NCI-H2107 (cell line): ENCODE results near the gene LITAF.
"Not testable (repeated sequence)": the region's sequence is repeated elsewhere in the genome, so short reads cannot be mapped to it uniquely, and the experiment has no call there.

Experiments
- DNase-seq: peaks from one replicate; lab custom pipeline; 2025; lab: John Stamatoyannopoulos, UW

LITAF gene

GRCh38 chr16:11515540-11516430 lies 70.9 kb downstream of the LITAF start:
- no peak for DNase-seq

- DNase-seq, result no peak
Measured at GRCh38 chr16:11514283-11514682, 72.4 kb downstream of the LITAF start.

GRCh38 chr16:11513366-11513765 lies 73.4 kb downstream of the LITAF start:
- not testable (repeated sequence) for DNase-seq

DNA sequence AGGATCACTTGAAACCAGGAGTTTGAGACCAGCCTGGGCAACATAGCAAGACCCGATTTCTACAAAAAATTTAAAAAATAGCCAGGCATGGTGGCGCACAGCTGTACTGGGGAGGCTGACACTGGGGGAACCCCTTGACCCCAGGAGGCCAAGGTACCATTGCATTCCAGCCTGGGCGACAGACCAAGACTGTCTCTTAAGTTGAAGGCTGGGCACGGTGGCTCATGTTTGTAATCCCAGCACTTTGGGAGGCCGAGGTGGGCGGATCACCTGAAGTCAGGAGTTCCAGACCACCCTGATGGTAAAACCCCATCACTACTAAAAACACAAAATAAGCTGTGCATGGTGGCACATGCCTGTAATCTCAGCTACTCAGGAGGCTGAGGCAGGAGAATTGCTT lies 74.9 kb downstream of the LITAF start:
- DNase-seq, result no peak

GRCh38 chr16:11511328-11511727 lies 75.4 kb downstream of the LITAF start:
- DNase-seq, result no peak

DNA sequence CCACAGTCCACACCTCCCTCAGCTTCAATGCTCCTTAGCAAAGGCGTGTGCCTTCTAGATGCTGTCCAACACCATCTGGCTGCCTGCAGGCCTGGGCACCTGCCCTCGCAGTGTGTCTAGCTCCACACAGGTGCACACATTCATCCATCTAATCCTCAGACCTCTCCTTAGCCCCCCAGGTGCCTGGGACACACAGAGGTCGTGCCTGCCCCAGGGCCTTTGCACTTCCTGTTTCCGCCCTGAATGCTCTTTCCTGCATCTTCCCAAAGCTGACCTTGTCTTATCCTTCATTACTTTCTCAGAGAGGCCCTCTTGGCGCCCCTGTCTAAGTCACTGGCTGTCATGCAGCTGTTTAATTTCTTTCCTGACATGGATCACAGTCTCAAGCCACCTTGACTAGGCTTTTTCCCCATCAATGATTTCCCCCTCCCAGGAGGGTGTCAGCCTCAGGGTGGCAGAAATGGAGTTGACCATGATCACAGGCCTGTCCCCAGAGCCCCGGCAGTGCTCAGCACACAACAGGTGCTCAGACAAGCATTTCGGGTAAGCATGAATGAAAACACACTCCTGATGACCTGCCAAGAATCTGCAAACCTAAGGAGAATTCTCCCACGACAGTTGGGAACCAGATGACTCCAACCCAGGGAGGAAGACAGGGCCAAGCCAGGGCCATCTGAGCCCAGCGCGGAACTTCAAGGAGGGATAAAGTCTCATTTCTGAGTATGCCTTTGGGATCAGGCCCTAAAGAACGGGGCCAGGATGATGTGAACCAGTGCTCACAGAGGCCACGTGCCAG lies 76.3 kb downstream of the LITAF start:
- no peak for DNase-seq

DNA sequence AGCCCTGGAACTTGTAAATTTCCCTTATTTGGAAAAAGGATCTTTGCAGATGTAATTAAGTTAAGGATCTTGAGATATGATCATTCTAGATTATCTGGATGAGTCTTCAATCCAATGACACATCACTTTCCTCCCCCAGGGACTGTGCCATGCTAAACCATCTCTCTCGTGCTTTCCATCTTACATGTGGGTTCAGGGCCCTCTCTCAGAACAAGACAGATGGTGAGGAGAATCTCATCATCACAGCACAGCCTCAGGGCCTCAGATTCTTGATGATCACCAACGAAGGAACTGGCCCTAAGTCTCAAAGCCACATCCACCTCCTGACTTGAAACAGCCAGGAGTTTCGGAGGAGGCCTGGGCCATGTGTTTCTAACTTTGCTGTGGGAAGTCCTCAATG lies 78.7 kb downstream of the LITAF start:
- no peak for DNase-seq

DNA sequence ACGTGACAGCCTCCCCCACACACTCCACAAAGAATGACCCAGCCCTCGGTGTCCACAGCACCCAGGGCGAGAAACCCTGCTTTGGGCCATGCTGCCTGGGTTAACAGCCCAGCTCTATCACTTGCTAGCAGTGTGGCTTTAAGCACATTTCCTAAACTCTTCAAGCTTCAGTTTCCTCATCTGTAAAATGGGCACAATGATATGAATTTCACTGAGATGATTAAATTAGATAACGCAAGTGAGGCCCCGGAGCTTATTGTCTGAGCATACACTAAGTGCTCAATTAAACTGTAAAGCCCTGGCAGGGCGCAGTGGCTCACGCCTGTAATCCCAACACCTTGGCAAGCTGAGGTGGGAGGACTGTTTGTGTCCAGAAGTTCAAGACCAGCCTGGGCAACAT lies 79.4 kb downstream of the LITAF start:
- no peak for DNase-seq

DNA sequence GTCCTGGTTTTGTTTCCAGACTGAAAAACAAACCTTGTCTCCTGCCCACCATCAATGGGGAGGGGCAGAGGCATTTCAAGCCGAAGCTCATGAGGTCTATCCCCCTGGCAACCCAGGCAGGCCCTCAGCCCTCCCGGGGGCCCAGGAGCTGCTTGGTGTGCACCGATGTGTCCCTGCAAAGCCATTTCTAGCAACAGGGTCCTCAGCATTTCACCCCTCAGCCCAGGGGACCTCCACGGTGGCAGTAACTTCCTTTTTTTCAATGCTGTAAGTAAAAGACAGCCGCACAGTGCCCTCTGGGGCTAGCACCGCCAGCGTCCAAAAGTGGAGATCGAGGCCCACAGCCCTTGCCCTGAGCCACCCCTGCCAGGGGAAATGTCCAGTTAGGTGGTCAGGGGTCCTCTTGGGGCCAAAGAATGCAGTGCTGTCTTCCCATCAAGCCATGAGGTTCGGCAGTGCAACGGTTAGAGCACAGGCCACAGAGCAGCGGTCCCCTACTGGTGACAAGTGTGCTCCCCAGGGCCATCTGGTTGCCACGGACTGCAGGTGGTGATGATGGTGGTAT lies 79.9 kb downstream of the LITAF start:
- DNase-seq, result no peak

- DNase-seq, result not testable (repeated sequence)
Measured at GRCh38 chr16:11504261-11504660, 82.5 kb downstream of the LITAF start.

GRCh38 chr16:11503566-11503965 lies 83.2 kb downstream of the LITAF start:
- no peak for DNase-seq

GRCh38 chr16:11502239-11502638 lies 84.5 kb downstream of the LITAF start:
- DNase-seq, result no peak

- DNase-seq, result no peak
Measured at GRCh38 chr16:11501632-11502031, 85.1 kb downstream of the LITAF start.

GRCh38 chr16:11500700-11501346 lies 85.9 kb downstream of the LITAF start:
- no peak for DNase-seq

- no peak for DNase-seq
Measured at GRCh38 chr16:11499295-11500089, 87.2 kb downstream of the LITAF start.

GRCh38 chr16:11498683-11499082 lies 88.0 kb downstream of the LITAF start:
- no peak for DNase-seq

GRCh38 chr16:11497851-11498289 lies 88.8 kb downstream of the LITAF start:
- DNase-seq, result no peak
